K562 (cell line): Measurements from ENCODE around the gene CD99L2. TPM values are rescaled to one million over a fixed set of nuclear protein-coding genes. Genes with fewer than 3 reads are reported as not detected.

Experiments
- CTCFL ChIP-seq: IDR thresholded peaks from 2 replicates; pipeline ENCODE4 v1.6.1; 2011; ENCODE audit warnings: borderline replicate concordance, low read depth, mild to moderate bottlenecking, moderate library complexity, low read length; ENCODE audit not compliant: insufficient read depth, poor library complexity, severe bottlenecking
- TAL1 ChIP-seq: fragments of 450-650 bp; IDR thresholded peaks from 2 replicates; pipeline ENCODE4 v1.6.1; 2016; ENCODE audit warnings: mild to moderate bottlenecking
- polyA plus RNA-seq, 8 experiments: library from polyadenylated mRNA; depleted of rRNA in 4 of 8; stranded (reverse) in 5 of 8; unstranded in 3 of 8; fragments of >200 nt; fragmentation: Nextera tagmentation in 2 of 8; fragmentation: Illumina TruSeq in 1 of 8; extraction: Ambion mirVana in 2 of 8; extraction: Trizol in 1 of 8; gene quantifications; 2 replicates each; pipeline versions ENCODE4 v1.2.1 to v1.2.3, GENCODE V29; 2011 to 2014; ENCODE audit warnings: inconsistent platforms in 1 of 8, missing spikeins in 1 of 8
- total RNA-seq, 7 experiments: library from RNA; depleted of rRNA in 6 of 7; stranded (reverse); fragments of >200 nt in 6 of 7; fragmentation: Illumina TruSeq in 2 of 7; extraction: Trizol in 2 of 7; gene quantifications; 2 replicates each; pipeline versions ENCODE4 v1.2.1 to v1.2.3, GENCODE V29; 2011 to 2021; ENCODE audit warnings: low replicate concordance in 1 of 7
- TF ChIP-seq, protein P1 (sequence below), 2 experiments: fragments of 450-650 bp; formaldehyde crosslinking in 1 of 2; IDR thresholded peaks; 2 replicates each; pipeline versions ENCODE4 v1.4.0 to v1.6.1; 2014 to 2020; ENCODE audit warnings: mild to moderate bottlenecking in 2 of 2, borderline replicate concordance in 1 of 2, low read depth in 1 of 2
- TF ChIP-seq, protein P2 (sequence below): sonication (generic); formaldehyde crosslinking; IDR thresholded peaks from 2 replicates; pipeline ENCODE4 v1.8.0; 2022; ENCODE audit warnings: missing genetic modification reagents, mild to moderate bottlenecking, moderate library complexity, borderline replicate concordance
- TF ChIP-seq, protein P3 (sequence below), 3 experiments: IDR thresholded peaks in 2 of 3; conservative IDR thresholded peaks in 1 of 3; 2 replicates each; pipeline ENCODE4 v1.5.1; 2011 to 2012; ENCODE audit warnings: low read length in 3 of 3, mild to moderate bottlenecking in 3 of 3, control low read depth in 2 of 3, improper control_type of control experiment in 1 of 3, inconsistent platforms in 1 of 3, low read depth in 1 of 3, mixed read lengths in 1 of 3, moderate library complexity in 1 of 3; ENCODE audit not compliant: insufficient read depth in 2 of 3

CD99L2 gene
- total and polyA plus RNA-seq, 9 of the 15 experiments (the other 6 are each of a cell fraction or from before 2014, with no cell fraction given) = 0.76 to 19.0 (median 11.9) TPM

DNA sequence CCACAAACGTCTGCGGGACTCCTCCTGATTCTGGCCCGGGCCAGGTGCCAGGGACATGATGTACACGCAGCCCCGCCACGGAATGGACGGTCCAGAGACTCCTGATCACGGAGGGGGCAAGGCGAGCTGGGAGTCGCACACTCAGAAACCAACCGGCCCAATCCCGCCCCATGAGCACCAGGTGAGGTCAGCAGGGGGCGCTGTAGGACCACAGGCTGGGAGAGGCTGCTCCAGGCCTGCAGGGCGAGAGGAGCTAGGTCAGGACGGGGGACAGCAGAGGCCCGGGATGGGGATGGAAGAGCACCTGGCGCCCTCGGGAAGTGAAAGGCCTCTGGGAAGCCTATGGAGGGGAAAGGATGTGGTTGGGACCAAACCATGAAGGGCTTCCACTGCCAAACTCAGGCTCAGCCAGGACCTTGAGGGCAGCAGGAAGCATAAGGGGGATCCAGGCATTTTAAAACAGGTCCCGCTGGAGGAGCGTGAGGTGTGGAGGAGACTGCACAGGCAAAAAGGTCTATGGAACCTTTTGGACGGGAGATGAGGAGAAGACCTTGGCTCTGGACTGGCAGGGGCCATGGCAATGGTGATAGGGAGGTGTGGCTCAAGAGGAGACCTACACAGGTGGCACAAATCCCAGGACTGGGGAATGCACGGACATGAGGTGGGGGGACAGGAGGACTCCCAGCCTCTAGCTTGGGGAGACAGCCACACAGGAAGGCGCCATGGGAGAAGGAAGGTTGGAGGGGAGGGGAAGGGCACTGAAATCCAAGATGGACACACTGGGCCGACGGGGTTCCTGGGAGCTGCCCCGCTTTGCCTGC is 126.1 kb downstream of the CD99L2 start (continued):
- TF ChIP-seq, protein P1, sequence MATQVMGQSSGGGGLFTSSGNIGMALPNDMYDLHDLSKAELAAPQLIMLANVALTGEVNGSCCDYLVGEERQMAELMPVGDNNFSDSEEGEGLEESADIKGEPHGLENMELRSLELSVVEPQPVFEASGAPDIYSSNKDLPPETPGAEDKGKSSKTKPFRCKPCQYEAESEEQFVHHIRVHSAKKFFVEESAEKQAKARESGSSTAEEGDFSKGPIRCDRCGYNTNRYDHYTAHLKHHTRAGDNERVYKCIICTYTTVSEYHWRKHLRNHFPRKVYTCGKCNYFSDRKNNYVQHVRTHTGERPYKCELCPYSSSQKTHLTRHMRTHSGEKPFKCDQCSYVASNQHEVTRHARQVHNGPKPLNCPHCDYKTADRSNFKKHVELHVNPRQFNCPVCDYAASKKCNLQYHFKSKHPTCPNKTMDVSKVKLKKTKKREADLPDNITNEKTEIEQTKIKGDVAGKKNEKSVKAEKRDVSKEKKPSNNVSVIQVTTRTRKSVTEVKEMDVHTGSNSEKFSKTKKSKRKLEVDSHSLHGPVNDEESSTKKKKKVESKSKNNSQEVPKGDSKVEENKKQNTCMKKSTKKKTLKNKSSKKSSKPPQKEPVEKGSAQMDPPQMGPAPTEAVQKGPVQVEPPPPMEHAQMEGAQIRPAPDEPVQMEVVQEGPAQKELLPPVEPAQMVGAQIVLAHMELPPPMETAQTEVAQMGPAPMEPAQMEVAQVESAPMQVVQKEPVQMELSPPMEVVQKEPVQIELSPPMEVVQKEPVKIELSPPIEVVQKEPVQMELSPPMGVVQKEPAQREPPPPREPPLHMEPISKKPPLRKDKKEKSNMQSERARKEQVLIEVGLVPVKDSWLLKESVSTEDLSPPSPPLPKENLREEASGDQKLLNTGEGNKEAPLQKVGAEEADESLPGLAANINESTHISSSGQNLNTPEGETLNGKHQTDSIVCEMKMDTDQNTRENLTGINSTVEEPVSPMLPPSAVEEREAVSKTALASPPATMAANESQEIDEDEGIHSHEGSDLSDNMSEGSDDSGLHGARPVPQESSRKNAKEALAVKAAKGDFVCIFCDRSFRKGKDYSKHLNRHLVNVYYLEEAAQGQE (IDR thresholded peaks at IDR 0.05; ENCODE audit: borderline replicate concordance) = peak; percentile 88
- TF ChIP-seq, protein P1 (CRISPR knock-in tag; IDR thresholded peaks at IDR 0.05; ENCODE audit: low read depth) = no peak
- TF ChIP-seq, protein P2, sequence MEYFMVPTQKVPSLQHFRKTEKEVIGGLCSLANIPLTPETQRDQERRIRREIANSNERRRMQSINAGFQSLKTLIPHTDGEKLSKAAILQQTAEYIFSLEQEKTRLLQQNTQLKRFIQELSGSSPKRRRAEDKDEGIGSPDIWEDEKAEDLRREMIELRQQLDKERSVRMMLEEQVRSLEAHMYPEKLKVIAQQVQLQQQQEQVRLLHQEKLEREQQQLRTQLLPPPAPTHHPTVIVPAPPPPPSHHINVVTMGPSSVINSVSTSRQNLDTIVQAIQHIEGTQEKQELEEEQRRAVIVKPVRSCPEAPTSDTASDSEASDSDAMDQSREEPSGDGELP (CRISPR knock-in tag) = 0 out of 2 replicates have a peak, but pooled peaks have one; percentile 19
- TF ChIP-seq TAL1 = no peak
- TF ChIP-seq CTCFL = peak; percentile 44
- TF ChIP-seq, protein P3, sequence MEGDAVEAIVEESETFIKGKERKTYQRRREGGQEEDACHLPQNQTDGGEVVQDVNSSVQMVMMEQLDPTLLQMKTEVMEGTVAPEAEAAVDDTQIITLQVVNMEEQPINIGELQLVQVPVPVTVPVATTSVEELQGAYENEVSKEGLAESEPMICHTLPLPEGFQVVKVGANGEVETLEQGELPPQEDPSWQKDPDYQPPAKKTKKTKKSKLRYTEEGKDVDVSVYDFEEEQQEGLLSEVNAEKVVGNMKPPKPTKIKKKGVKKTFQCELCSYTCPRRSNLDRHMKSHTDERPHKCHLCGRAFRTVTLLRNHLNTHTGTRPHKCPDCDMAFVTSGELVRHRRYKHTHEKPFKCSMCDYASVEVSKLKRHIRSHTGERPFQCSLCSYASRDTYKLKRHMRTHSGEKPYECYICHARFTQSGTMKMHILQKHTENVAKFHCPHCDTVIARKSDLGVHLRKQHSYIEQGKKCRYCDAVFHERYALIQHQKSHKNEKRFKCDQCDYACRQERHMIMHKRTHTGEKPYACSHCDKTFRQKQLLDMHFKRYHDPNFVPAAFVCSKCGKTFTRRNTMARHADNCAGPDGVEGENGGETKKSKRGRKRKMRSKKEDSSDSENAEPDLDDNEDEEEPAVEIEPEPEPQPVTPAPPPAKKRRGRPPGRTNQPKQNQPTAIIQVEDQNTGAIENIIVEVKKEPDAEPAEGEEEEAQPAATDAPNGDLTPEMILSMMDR (IDR thresholded peaks at IDR 0.05 in 2 of 3, conservative IDR thresholded peaks at IDR 0.05 in 1 of 3; ENCODE audit: insufficient read depth in 2 of 3, low read depth in 1 of 3, low read length in 3 of 3) = peak; percentile 82 to 93 (median 91)
